Neural cell (in vitro differentiated cells): ENCODE data around the gene IFI30.

Experiments used
- EP300 ChIP-seq: fragments of 450-650 bp; conservative IDR thresholded peaks from 2 replicates; pipeline ENCODE4 v1.6.1; 2014; ENCODE audit warnings: antibody characterized with exemption, mild to moderate bottlenecking, moderate library complexity; ENCODE audit not compliant: poor library complexity, severe bottlenecking
- EZH2 ChIP-seq: fragments of 200-600, 300-800 bp; shearing (Covaris generic), sonication (generic); IDR thresholded peaks from 2 replicates; pipeline ENCODE4 v1.6.1; 2014; ENCODE audit warnings: antibody characterized with exemption, low read length, borderline replicate concordance, mild to moderate bottlenecking; ENCODE audit not compliant: insufficient read depth, poor library complexity, severe bottlenecking
- MXI1 ChIP-seq: fragments of 450-650 bp; conservative IDR thresholded peaks from 2 replicates; pipeline ENCODE4 v1.6.1; 2014; ENCODE audit warnings: antibody characterized with exemption, mild to moderate bottlenecking; ENCODE audit not compliant: poor library complexity, severe bottlenecking
- POLR2AphosphoS5 ChIP-seq: IDR thresholded peaks from 2 replicates; pipeline ENCODE4 v1.6.1; 2012
- RAD21 ChIP-seq: fragments of 450-650 bp; conservative IDR thresholded peaks from 2 replicates; pipeline ENCODE4 v1.6.1; 2014; ENCODE audit warnings: antibody characterized with exemption, mild to moderate bottlenecking, moderate library complexity
- SMC3 ChIP-seq: fragments of 450-650 bp; conservative IDR thresholded peaks from 2 replicates; pipeline ENCODE4 v1.6.1; 2014; ENCODE audit warnings: antibody characterized with exemption, mild to moderate bottlenecking, moderate library complexity; ENCODE audit not compliant: poor library complexity
- TF ChIP-seq, protein P1 (sequence below): fragments of 450-650 bp; IDR thresholded peaks from 2 replicates; pipeline ENCODE4 v1.5.1; 2014; ENCODE audit warnings: antibody characterized with exemption, mild to moderate bottlenecking, moderate library complexity; ENCODE audit not compliant: poor library complexity, severe bottlenecking
- TF ChIP-seq, protein P2 (sequence below): IDR thresholded peaks from 2 replicates; pipeline ENCODE4 v1.6.1; 2012; ENCODE audit warnings: borderline replicate concordance

DNA sequence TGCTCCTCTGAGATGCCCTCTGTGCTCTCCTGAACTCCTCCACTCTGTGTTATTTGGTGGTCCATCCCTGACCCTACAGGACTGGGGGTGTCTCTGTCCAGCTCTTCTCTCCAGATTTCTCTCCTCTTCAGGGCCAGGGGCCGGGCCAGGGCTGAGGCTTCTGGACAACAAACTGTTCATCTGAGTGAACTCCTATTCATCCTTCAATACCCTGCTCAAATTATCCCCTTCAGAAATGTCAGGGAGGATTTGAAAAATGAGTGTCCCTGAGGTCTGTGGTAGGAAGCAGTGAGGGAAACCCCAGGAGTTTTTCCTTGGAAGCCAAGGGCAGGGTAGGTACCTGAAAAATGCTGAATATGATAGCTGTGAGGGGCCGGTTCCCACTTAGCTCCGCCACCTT lies 45.0 kb downstream of the IFI30 start:
- TF ChIP-seq RAD21 (no peak), EZH2 (no peak), EP300 (no peak), POLR2AphosphoS5 (no peak), SMC3 (no peak), MXI1 (no peak)
- TF ChIP-seq, protein P1, sequence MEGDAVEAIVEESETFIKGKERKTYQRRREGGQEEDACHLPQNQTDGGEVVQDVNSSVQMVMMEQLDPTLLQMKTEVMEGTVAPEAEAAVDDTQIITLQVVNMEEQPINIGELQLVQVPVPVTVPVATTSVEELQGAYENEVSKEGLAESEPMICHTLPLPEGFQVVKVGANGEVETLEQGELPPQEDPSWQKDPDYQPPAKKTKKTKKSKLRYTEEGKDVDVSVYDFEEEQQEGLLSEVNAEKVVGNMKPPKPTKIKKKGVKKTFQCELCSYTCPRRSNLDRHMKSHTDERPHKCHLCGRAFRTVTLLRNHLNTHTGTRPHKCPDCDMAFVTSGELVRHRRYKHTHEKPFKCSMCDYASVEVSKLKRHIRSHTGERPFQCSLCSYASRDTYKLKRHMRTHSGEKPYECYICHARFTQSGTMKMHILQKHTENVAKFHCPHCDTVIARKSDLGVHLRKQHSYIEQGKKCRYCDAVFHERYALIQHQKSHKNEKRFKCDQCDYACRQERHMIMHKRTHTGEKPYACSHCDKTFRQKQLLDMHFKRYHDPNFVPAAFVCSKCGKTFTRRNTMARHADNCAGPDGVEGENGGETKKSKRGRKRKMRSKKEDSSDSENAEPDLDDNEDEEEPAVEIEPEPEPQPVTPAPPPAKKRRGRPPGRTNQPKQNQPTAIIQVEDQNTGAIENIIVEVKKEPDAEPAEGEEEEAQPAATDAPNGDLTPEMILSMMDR = no peak
- TF ChIP-seq, protein P2, sequence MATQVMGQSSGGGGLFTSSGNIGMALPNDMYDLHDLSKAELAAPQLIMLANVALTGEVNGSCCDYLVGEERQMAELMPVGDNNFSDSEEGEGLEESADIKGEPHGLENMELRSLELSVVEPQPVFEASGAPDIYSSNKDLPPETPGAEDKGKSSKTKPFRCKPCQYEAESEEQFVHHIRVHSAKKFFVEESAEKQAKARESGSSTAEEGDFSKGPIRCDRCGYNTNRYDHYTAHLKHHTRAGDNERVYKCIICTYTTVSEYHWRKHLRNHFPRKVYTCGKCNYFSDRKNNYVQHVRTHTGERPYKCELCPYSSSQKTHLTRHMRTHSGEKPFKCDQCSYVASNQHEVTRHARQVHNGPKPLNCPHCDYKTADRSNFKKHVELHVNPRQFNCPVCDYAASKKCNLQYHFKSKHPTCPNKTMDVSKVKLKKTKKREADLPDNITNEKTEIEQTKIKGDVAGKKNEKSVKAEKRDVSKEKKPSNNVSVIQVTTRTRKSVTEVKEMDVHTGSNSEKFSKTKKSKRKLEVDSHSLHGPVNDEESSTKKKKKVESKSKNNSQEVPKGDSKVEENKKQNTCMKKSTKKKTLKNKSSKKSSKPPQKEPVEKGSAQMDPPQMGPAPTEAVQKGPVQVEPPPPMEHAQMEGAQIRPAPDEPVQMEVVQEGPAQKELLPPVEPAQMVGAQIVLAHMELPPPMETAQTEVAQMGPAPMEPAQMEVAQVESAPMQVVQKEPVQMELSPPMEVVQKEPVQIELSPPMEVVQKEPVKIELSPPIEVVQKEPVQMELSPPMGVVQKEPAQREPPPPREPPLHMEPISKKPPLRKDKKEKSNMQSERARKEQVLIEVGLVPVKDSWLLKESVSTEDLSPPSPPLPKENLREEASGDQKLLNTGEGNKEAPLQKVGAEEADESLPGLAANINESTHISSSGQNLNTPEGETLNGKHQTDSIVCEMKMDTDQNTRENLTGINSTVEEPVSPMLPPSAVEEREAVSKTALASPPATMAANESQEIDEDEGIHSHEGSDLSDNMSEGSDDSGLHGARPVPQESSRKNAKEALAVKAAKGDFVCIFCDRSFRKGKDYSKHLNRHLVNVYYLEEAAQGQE = no peak
